ENCODE results near the gene ADORA1.

The ADORA1 gene

GRCh38 chr1:203146537-203146936 is 19.0 kb downstream of the ADORA1 start:
- TF ChIP-seq FOXP2 (optimal IDR thresholded peaks at IDR 0.05; ENCODE audit: borderline replicate concordance, extremely low read depth, extremely low read length, insufficient read depth) (no peak), TAF1 (IDR thresholded peaks at IDR 0.05; ENCODE audit: borderline replicate concordance, insufficient read depth, low read length) (no peak), REST (IDR thresholded peaks at IDR 0.05; ENCODE audit: insufficient read depth in 1 of 2, low read depth in 2 of 2, low read length in 2 of 2) (no peak), POLR2AphosphoS5 (IDR thresholded peaks at IDR 0.05; ENCODE audit: low read depth, low read length) (no peak), SIN3A (IDR thresholded peaks at IDR 0.05; ENCODE audit: borderline replicate concordance, insufficient read depth, low read length) (no peak)

- TF ChIP-seq TAF1 (IDR thresholded peaks at IDR 0.05; ENCODE audit: borderline replicate concordance, insufficient read depth, low read length) (no peak), REST (IDR thresholded peaks at IDR 0.05; ENCODE audit: insufficient read depth in 1 of 2, low read depth in 2 of 2, low read length in 2 of 2) (no peak), SIN3A (IDR thresholded peaks at IDR 0.05; ENCODE audit: borderline replicate concordance, insufficient read depth, low read length) (no peak), POLR2AphosphoS5 (IDR thresholded peaks at IDR 0.05; ENCODE audit: low read depth, low read length) (no peak), FOXP2 (optimal IDR thresholded peaks at IDR 0.05; ENCODE audit: borderline replicate concordance, extremely low read depth, extremely low read length, insufficient read depth) (no peak)
These were observed 19.9 kb downstream of the ADORA1 start for GRCh38 chr1:203147376-203147775.

- TF ChIP-seq TAF1 (IDR thresholded peaks at IDR 0.05; ENCODE audit: borderline replicate concordance, insufficient read depth, low read length) (no peak), REST (IDR thresholded peaks at IDR 0.05; ENCODE audit: insufficient read depth in 1 of 2, low read depth in 2 of 2, low read length in 2 of 2) (no peak), SIN3A (IDR thresholded peaks at IDR 0.05; ENCODE audit: borderline replicate concordance, insufficient read depth, low read length) (no peak), POLR2AphosphoS5 (IDR thresholded peaks at IDR 0.05; ENCODE audit: low read depth, low read length) (no peak), FOXP2 (optimal IDR thresholded peaks at IDR 0.05; ENCODE audit: borderline replicate concordance, extremely low read depth, extremely low read length, insufficient read depth) (no peak)
These were observed 20.6 kb downstream of the ADORA1 start for GRCh38 chr1:203148127-203148526.

- no peak for TF ChIP-seq TAF1 (IDR thresholded peaks at IDR 0.05; ENCODE audit: borderline replicate concordance, insufficient read depth, low read length)
- TF ChIP-seq SIN3A (IDR thresholded peaks at IDR 0.05; ENCODE audit: borderline replicate concordance, insufficient read depth, low read length) = no peak
- no peak for TF ChIP-seq POLR2AphosphoS5 (IDR thresholded peaks at IDR 0.05; ENCODE audit: low read depth, low read length)
- no peak for TF ChIP-seq REST (IDR thresholded peaks at IDR 0.05; ENCODE audit: insufficient read depth in 1 of 2, low read depth in 2 of 2, low read length in 2 of 2)
- TF ChIP-seq FOXP2 (optimal IDR thresholded peaks at IDR 0.05; ENCODE audit: borderline replicate concordance, extremely low read depth, extremely low read length, insufficient read depth) = no peak
These were observed 21.1 kb downstream of the ADORA1 start for GRCh38 chr1:203148579-203148978.

Data from PFSK-1 (cell line).